GM18517 (cell line): ENCODE results near the gene JTB.

Experiments used
- ATAC-seq: cut with Tn5 transposase; IDR thresholded peaks from one replicate; pipeline ENCODE4 v1.9.1; 2021; ENCODE audit warnings: mild to moderate bottlenecking, moderate library complexity; ENCODE audit not compliant: unreplicated experiment

Gene JTB

GRCh38 chr1:153933955-153934354 is 43.5 kb downstream of the JTB start:
- no peak for ATAC-seq

GRCh38 chr1:153933430-153933829 is 44.0 kb downstream of the JTB start:
- ATAC-seq: no peak

- no peak for ATAC-seq
Observed at GRCh38 chr1:153932156-153933131, 45.0 kb downstream of the JTB start.

DNA sequence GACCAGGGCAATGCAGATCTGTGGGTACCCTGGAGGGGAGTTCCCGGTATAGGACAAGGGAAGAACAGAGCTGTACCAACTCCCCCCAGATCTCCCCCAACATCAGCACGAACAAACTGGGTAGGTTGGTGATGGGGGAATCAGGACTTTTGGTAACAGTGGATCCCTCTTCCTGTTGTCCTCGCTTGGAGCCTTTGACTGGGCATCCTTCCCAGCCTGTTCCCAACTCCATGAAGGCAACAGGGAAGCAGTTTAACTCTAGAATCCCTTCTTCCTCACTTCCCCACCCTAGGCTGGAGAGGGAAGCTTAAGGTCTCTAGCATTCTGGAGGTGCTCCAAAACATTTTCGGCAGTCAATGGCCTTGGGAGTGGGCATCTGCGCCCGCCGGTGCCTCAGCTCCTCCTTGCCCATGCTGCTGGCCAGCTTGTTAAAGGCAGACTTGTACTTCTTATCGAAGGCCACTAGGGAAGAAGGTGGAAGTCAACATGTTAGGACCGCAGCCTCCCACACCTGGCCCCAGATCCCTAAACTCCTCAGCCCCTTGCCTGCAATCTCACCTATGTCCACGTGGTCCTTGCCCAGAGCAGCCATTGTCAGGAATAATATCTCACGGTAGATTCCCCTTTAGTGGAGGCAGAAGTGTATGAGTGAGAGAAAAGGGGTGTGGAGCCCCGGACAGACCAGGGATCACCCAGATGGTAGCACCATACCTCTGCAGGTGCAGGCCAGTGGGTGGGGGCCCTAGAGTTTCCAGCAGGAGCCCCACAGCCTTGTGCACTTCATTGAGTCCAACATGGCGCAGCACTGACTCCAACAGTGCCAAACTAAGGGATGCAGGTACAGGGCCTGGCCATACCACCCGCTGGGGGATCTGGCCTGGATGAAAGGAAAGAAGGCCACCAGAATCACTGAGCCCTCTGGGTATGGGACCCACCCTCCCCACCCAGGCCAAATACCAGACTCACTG is 47.2 kb downstream of the JTB start:
- no peak for ATAC-seq

GRCh38 chr1:153929426-153929825 is 48.0 kb downstream of the JTB start:
- ATAC-seq: no peak

DNA sequence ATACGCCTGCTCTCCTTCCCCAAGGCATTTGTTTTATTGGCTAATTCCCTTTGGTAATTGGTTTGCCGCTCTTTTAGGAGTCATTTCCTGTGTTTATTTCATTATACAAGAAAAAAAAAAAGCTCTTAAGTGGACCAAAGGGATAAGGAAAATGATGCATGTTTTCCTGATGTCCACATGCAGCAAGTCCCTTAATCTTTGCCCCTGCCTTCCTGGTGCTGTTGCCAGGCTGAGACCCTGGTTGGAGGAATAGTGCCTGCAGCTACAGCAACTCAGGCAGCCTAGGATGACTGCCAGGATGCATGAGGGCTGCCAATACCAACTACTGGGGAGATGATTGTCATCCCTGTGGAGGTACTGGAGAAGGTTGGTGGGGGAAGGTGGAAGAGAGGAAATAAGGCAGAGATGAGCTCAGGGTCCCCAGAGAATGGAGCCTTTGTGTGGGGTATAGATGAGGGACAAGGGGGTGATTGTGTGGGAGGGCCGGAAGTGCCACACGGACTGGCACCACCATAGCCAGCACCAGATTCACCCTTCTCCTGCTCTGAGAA is 48.6 kb downstream of the JTB start:
- no peak for ATAC-seq

- ATAC-seq: no peak
Observed at GRCh38 chr1:153928245-153928644, 49.2 kb downstream of the JTB start.

DNA sequence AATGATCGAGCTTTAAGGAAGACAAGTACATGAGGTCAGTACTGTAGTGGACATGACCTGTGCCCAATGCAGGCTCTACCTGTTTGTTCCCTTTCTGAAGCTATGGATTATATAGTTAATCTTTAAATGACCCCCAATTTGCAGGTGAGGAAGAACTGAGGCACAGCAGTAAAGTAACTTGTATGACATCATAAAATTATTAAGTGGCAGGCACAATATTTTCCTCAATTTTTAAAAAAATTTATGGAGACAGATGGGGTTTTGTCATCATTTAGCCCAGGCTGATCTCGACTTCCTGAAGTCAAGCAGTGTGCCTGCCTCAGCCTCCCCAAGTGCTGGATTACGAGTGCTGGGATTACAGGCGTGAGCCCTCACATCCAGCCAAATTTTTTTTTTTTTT is 51.1 kb downstream of the JTB start:
- ATAC-seq: no peak
